ENCODE data around the gene KPNA2. TPM values are rescaled to one million over a fixed set of nuclear protein-coding genes. Genes with fewer than 3 reads are reported as not detected.
A peak's percentile ranks its signal among the peaks of the same experiment; 100 is the strongest.
"Not testable (repeated sequence)": the region's sequence is repeated elsewhere in the genome, so short reads cannot be mapped to it uniquely, and the experiment has no call there.

KPNA2 gene
- total RNA-seq, 1 donor from 2014 or later, result 255 TPM

GRCh38 chr17:68080411-68081150, 45.0 kb downstream of the KPNA2 start:
- Mint-ChIP-seq H3K27me3 (ENCODE audit: low read depth) (no peaks in the 10 kb centered on the region), H3K27ac (no peak overlapping the region), H3K4me1 (ENCODE audit: low read depth) (peaks cover 6% of the 10 kb centered on the region), H3K36me3 (ENCODE audit: low read depth) (no peaks in the 10 kb centered on the region), H3K9me3 (no peaks in the 10 kb centered on the region), H3K4me3 (ENCODE audit: low read depth) (no peak overlapping the region)
- intact Hi-C loops (cut with micrococcal nuclease), result no loop called here
- no peak for DNase-seq (ENCODE audit: low spot score)

GRCh38 chr17:68081305-68082265, 46.0 kb downstream of the KPNA2 start:
- H3K4me3 Mint-ChIP-seq (ENCODE audit: low read depth); H3K36me3 Mint-ChIP-seq (ENCODE audit: low read depth); H3K27ac Mint-ChIP-seq; H3K27me3 Mint-ChIP-seq (ENCODE audit: low read depth); intact Hi-C loops (cut with micrococcal nuclease); DNase-seq (ENCODE audit: low spot score); H3K9me3 Mint-ChIP-seq: not testable (repeated sequence)
- H3K4me1 Mint-ChIP-seq (ENCODE audit: low read depth), result peaks cover 16% of the 10 kb centered on the region

GRCh38 chr17:68085771-68086381, 50.3 kb downstream of the KPNA2 start:
- H3K4me1 Mint-ChIP-seq (ENCODE audit: low read depth), result peaks cover 44% of the 10 kb centered on the region
- H3K36me3 Mint-ChIP-seq (ENCODE audit: low read depth), result no peaks in the 10 kb centered on the region
- intact Hi-C loops (cut with micrococcal nuclease), result no loop called here
- no peak for DNase-seq (ENCODE audit: low spot score)
- H3K4me3 Mint-ChIP-seq (ENCODE audit: low read depth), result peak overlapping the region; percentile 47
- no peaks in the 10 kb centered on the region for H3K27me3 Mint-ChIP-seq (ENCODE audit: low read depth)
- H3K27ac Mint-ChIP-seq, result peak overlapping the region; percentile 87
- no peaks in the 10 kb centered on the region for H3K9me3 Mint-ChIP-seq

GRCh38 chr17:68086666-68087065, 51.1 kb downstream of the KPNA2 start:
- H3K4me3 Mint-ChIP-seq (ENCODE audit: low read depth), result peak overlapping the region; percentile 47
- H3K4me1 Mint-ChIP-seq (ENCODE audit: low read depth), result peaks cover 43% of the 10 kb centered on the region
- H3K27ac Mint-ChIP-seq, result peak overlapping the region; percentile 87
- intact Hi-C loops (cut with micrococcal nuclease); H3K36me3 Mint-ChIP-seq (ENCODE audit: low read depth); H3K27me3 Mint-ChIP-seq (ENCODE audit: low read depth); H3K9me3 Mint-ChIP-seq; DNase-seq (ENCODE audit: low spot score): not testable (repeated sequence)

- DNase-seq (ENCODE audit: low spot score), result peak; percentile 25
- peak overlapping the region; percentile 35 for H3K4me3 Mint-ChIP-seq (ENCODE audit: low read depth)
- H3K36me3 Mint-ChIP-seq (ENCODE audit: low read depth); intact Hi-C loops (cut with micrococcal nuclease); H3K27me3 Mint-ChIP-seq (ENCODE audit: low read depth); H3K9me3 Mint-ChIP-seq: not testable (repeated sequence)
- peaks cover 43% of the 10 kb centered on the region for H3K4me1 Mint-ChIP-seq (ENCODE audit: low read depth)
- H3K27ac Mint-ChIP-seq, result peak overlapping the region; percentile 87
Measured at GRCh38 chr17:68087131-68087623, 51.6 kb downstream of the KPNA2 start.

GRCh38 chr17:68087851-68088250, 52.3 kb downstream of the KPNA2 start:
- Mint-ChIP-seq H3K4me3 (ENCODE audit: low read depth) (no peak overlapping the region), H3K27ac (no peak overlapping the region), H3K9me3 (no peaks in the 10 kb centered on the region), H3K27me3 (ENCODE audit: low read depth) (no peaks in the 10 kb centered on the region), H3K4me1 (ENCODE audit: low read depth) (peaks cover 43% of the 10 kb centered on the region), H3K36me3 (ENCODE audit: low read depth) (no peaks in the 10 kb centered on the region)
- DNase-seq (ENCODE audit: low spot score), result no peak
- intact Hi-C loops (cut with micrococcal nuclease), result no loop called here

- no peak for DNase-seq (ENCODE audit: low spot score)
- intact Hi-C loops (cut with micrococcal nuclease), result no loop called here
- H3K9me3 Mint-ChIP-seq, result no peaks in the 10 kb centered on the region
- peaks cover 43% of the 10 kb centered on the region for H3K4me1 Mint-ChIP-seq (ENCODE audit: low read depth)
- H3K27ac Mint-ChIP-seq, result no peak overlapping the region
- no peak overlapping the region for H3K4me3 Mint-ChIP-seq (ENCODE audit: low read depth)
- no peaks in the 10 kb centered on the region for H3K27me3 Mint-ChIP-seq (ENCODE audit: low read depth)
- H3K36me3 Mint-ChIP-seq (ENCODE audit: low read depth), result no peaks in the 10 kb centered on the region
Measured at GRCh38 chr17:68089881-68090280, 54.3 kb downstream of the KPNA2 start.

- Mint-ChIP-seq H3K27ac (no peak overlapping the region), H3K4me3 (ENCODE audit: low read depth) (no peak overlapping the region), H3K27me3 (ENCODE audit: low read depth) (no peaks in the 10 kb centered on the region), H3K9me3 (no peaks in the 10 kb centered on the region), H3K4me1 (ENCODE audit: low read depth) (peaks cover 9% of the 10 kb centered on the region), H3K36me3 (ENCODE audit: low read depth) (no peaks in the 10 kb centered on the region)
- DNase-seq (ENCODE audit: low spot score), result no peak
- intact Hi-C loops (cut with micrococcal nuclease), result no loop called here
Measured at GRCh38 chr17:68094481-68095078, 59.0 kb downstream of the KPNA2 start.

GRCh38 chr17:68095205-68095811, 59.8 kb downstream of the KPNA2 start:
- H3K4me3 Mint-ChIP-seq (ENCODE audit: low read depth), result no peak overlapping the region
- no peaks in the 10 kb centered on the region for H3K27me3 Mint-ChIP-seq (ENCODE audit: low read depth)
- no peak overlapping the region for H3K27ac Mint-ChIP-seq
- H3K4me1 Mint-ChIP-seq (ENCODE audit: low read depth), result peaks cover 2% of the 10 kb centered on the region
- no peaks in the 10 kb centered on the region for H3K9me3 Mint-ChIP-seq
- intact Hi-C loops (cut with micrococcal nuclease), result no loop called here
- no peak for DNase-seq (ENCODE audit: low spot score)
- no peaks in the 10 kb centered on the region for H3K36me3 Mint-ChIP-seq (ENCODE audit: low read depth)

GRCh38 chr17:68096111-68096510, 60.6 kb downstream of the KPNA2 start:
- no peak overlapping the region for H3K4me3 Mint-ChIP-seq (ENCODE audit: low read depth)
- no peaks in the 10 kb centered on the region for H3K27me3 Mint-ChIP-seq (ENCODE audit: low read depth)
- no peak overlapping the region for H3K27ac Mint-ChIP-seq
- no peaks in the 10 kb centered on the region for H3K36me3 Mint-ChIP-seq (ENCODE audit: low read depth)
- no peaks in the 10 kb centered on the region for H3K4me1 Mint-ChIP-seq (ENCODE audit: low read depth)
- DNase-seq (ENCODE audit: low spot score), result no peak
- intact Hi-C loops (cut with micrococcal nuclease), result no loop called here
- H3K9me3 Mint-ChIP-seq, result no peaks in the 10 kb centered on the region
